Small intestine (tissue), 7 donors: ENCODE results near the gene ROR1. TPM values are rescaled to one million over a fixed set of nuclear protein-coding genes. Genes with fewer than 3 reads are reported as not detected.
A peak's percentile ranks its signal among the peaks of the same experiment; 100 is the strongest.
"Not testable (repeated sequence)": the region's sequence is repeated elsewhere in the genome, so short reads cannot be mapped to it uniquely, and the experiment has no call there.

Experiments
- DNase-seq, 2 donors: peaks; one replicate each; pipeline versions ENCODE4 v3.0.0 to v3.0.0-alpha.2; 2013
- FAIRE-seq: peaks from 2 replicates; lab custom pipeline; 2012; peaks lifted over from hg19 to GRCh38; lab: Jason Lieb, UNC
- H3K27ac ChIP-seq, 3 donors: one replicate each; pipeline ENCODE4 v1.5.1; 2013; ENCODE audit warnings: low read length in 2 of 3, mild to moderate bottlenecking in 2 of 3, control low read depth in 1 of 3, inconsistent platforms in 1 of 3, low read depth in 1 of 3, moderate library complexity in 1 of 3
- H3K27me3 ChIP-seq, 3 donors: one replicate each; pipeline ENCODE4 v1.6.1; 2013; ENCODE audit warnings: low read length in 3 of 3, inconsistent platforms in 1 of 3; ENCODE audit not compliant: control insufficient read depth in 3 of 3, insufficient read depth in 3 of 3
- H3K36me3 ChIP-seq, 3 donors: one replicate each; pipeline ENCODE4 v1.6.1; 2013; ENCODE audit warnings: low read length in 3 of 3, inconsistent platforms in 1 of 3, low read depth in 1 of 3, mild to moderate bottlenecking in 1 of 3, moderate library complexity in 1 of 3; ENCODE audit not compliant: control insufficient read depth in 3 of 3, insufficient read depth in 2 of 3
- H3K4me1 ChIP-seq, 3 donors: one replicate each; pipeline ENCODE4 v1.6.1; 2013; ENCODE audit warnings: low read length in 2 of 3, inconsistent platforms in 1 of 3, low read depth in 1 of 3, mild to moderate bottlenecking in 1 of 3, moderate library complexity in 1 of 3; ENCODE audit not compliant: control insufficient read depth in 3 of 3, insufficient read depth in 2 of 3
- H3K4me3 ChIP-seq, 3 donors: one replicate each; pipeline ENCODE4 v1.5.1; 2013; ENCODE audit warnings: low read length in 3 of 3, control low read depth in 1 of 3, inconsistent platforms in 1 of 3, low read depth in 1 of 3, mild to moderate bottlenecking in 1 of 3, moderate library complexity in 1 of 3
- H3K9me3 ChIP-seq, 2 donors: one replicate each; pipeline ENCODE4 v1.6.1; 2013; ENCODE audit warnings: low read depth in 1 of 2, low read length in 1 of 2; ENCODE audit not compliant: control insufficient read depth in 2 of 2, insufficient read depth in 1 of 2
- WGBS, 3 donors: extraction: QIAGEN DNeasy Blood & Tissue Kit; methylation state at CpG; one replicate each; pipeline ENCODE4 v1.1.7; 2013; 5-methylcytosine and 5-hydroxymethylcytosine counted together
- polyA plus RNA-seq, 4 donors: library from polyadenylated mRNA; stranded (reverse) in 3 of 4; unstranded in 1 of 4; fragments of 200-250 nt in 3 of 4; fragments of 120-200 nt in 1 of 4; gene quantifications; one replicate each; pipeline versions ENCODE4 v1.2.1 to v1.2.3, GENCODE V29; 2013
- donor health status: healthy with polysubstance abuse.
- donor health status: control.
- donor health status: control.
- donor health status: Bipolar disorder and iron deficiency.
- donor health status: healthy.

Gene ROR1
- polyA plus RNA-seq, 4 donors = 0.22 to 3.6 (median 3.2) TPM; not detected in 1

DNA sequence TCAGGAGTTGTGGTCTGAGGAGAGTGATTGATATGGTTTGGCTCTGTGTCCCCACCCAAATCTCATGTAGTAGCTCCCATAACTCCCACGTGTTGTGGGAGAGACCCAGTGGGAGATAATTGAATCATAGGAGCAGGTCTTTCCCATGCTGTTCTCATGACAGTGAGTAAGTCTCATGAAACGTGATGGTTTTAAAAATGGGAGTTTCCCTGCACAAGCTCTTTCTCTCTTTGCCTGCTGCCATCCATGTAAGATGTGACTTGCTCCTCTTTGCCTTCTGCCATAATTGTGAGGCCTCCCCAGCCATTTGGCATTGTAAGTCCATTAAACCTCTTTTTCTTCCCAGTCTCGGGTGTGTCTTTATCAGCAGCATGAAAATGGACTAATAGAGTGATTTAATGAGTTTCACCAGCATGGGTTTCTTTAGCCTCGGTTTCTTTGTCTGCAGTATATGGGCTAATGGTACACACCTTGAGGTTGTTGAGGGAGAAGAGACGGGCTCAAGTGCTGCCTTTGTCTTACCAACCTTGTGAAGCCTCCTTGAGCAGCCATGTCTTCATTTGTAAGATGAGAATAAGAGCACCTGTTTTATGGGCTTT lies 42.5 kb downstream of the ROR1 start:
- Histone ChIP-seq H3K27ac (peak overlapping the region in 1 of 3 donors; percentile 18), H3K9me3 (peaks cover 1 to 11% of the 10 kb centered on the region in 2 donors), H3K4me1 (peaks cover 0 to 14% (median 7%) of the 10 kb centered on the region in 3 donors)
- H3K27me3 ChIP-seq, DNase-seq, H3K4me3 ChIP-seq, H3K36me3 ChIP-seq, FAIRE-seq: not testable (repeated sequence)
- 77 to 81% (median 81%) methylated on average over 5 of the region's 5 CpGs for WGBS, 3 donors

DNA sequence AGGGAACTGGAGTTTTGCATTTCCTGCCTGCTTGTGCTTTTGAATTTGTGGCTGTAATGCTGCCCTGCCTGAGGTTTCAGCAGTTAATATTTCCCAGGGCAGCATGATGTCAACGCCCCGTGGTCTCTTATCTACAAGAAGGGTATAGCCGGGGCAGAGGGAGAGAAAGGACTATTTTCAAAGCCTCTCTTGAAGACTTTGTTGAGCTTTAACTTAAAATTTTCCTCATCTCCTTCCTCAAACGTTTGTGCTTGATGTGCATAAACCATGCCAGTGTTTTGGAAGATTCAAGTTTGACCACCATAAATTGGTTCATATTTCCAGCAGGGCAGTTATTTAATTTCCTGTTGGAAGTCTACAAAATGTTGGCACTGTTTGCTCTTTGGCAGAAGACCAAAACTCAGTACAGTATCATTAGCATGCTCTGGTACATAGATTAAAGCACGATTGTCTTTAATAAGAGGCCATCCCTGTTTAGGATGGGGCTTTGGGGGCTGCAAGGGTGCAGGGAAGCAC lies 43.4 kb downstream of the ROR1 start:
- Histone ChIP-seq H3K27ac (peak overlapping the region in 1 of 3 donors; percentile 18), H3K4me3 (no peak overlapping the region), H3K36me3 (no peaks in the 10 kb centered on the region), H3K9me3 (peaks cover 1 to 11% of the 10 kb centered on the region in 2 donors), H3K4me1 (peaks cover 0 to 14% (median 7%) of the 10 kb centered on the region in 3 donors), H3K27me3 (no peaks in the 10 kb centered on the region)
- 6 to 32% (median 13%) methylated on average over 5 of the region's 5 CpGs for WGBS, 3 donors
- FAIRE-seq (no peak), DNase-seq (peak; percentile 58 to 78)

GRCh38 chr1:63817700-63818099 lies 43.9 kb downstream of the ROR1 start:
- H3K27ac ChIP-seq = peak overlapping the region in 1 of 3 donors; percentile 2
- WGBS, 3 donors = 65 to 68% (median 66%) methylated on average over 6 of the region's 6 CpGs
- H3K27me3 ChIP-seq = no peaks in the 10 kb centered on the region
- H3K4me1 ChIP-seq = peaks cover 0 to 14% (median 7%) of the 10 kb centered on the region in 3 donors
- no peak for DNase-seq
- FAIRE-seq = no peak
- H3K36me3 ChIP-seq = no peaks in the 10 kb centered on the region
- H3K9me3 ChIP-seq = peaks cover 1 to 11% of the 10 kb centered on the region in 2 donors
- no peak overlapping the region for H3K4me3 ChIP-seq

DNA sequence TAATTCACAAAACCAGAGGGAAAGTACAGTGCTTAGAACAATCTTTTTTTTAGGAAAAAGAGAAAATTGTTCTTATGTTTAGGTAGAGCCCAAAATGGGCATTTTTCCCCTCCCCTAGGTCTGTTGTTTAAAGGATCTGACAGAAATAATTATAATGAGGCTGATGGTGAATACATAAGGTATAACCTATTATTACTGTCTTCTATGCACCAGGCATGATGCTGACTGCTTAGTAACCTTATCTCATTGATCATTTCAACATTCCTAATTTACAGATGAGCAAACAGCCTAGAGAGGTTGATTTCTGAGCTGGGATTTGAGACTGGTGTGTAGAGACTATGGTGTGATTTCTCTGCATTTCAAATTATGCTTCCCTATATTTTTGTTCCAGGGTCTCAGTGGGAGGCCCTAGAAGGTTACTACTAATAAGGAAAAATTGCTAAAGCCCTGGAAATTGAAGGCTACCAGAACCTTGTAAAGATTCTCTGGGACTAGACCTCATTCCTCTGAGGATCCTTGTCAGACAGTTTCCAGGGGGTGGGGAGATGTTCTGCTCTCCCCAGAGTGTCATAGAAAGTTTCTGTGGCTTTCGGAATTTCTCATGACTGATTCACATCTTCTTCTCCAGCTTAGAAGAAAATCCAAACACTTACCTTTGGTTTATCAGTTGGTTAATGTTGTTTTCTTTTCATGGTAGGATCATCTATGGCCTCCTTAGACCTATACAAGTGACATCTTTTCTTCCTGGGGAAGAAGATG lies 44.9 kb downstream of the ROR1 start:
- H3K27me3 ChIP-seq = no peaks in the 10 kb centered on the region
- H3K27ac ChIP-seq = no peak overlapping the region
- FAIRE-seq = no peak
- H3K36me3 ChIP-seq = no peaks in the 10 kb centered on the region
- DNase-seq = no peak
- 97 to 100% (median 98%) methylated on average over 1 of the region's 1 CpG for WGBS, 3 donors
- peaks cover 0 to 14% (median 7%) of the 10 kb centered on the region in 3 donors for H3K4me1 ChIP-seq
- H3K9me3 ChIP-seq = peaks cover 1 to 11% of the 10 kb centered on the region in 2 donors
- no peak overlapping the region for H3K4me3 ChIP-seq

DNA sequence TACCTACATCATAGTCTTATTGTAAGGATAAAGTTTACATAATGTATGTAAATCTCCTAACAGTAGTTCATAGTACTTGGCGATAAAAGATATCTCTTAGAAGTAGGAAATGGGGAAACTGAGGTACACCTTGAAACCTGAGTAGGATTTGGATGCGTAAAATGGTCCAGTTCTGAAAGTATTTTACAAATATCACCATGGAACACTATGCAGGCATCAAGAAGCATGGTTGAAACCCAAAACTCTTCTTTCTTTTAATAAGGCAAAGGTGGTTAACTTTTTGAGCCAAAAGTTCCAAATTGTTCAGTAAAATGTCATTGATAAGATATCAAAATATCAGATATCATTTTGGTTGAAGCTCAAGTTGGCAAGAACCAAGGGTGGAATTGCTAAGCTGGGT lies 46.0 kb downstream of the ROR1 start:
- H3K4me1 ChIP-seq = peaks cover 0 to 14% (median 7%) of the 10 kb centered on the region in 3 donors
- no peak for DNase-seq
- no peak for FAIRE-seq
- peaks cover 1 to 11% of the 10 kb centered on the region in 2 donors for H3K9me3 ChIP-seq
- H3K27ac ChIP-seq = no peak overlapping the region
- H3K4me3 ChIP-seq = no peak overlapping the region
- no peaks in the 10 kb centered on the region for H3K36me3 ChIP-seq
- 90 to 96% (median 92%) methylated on average over 2 of the region's 2 CpGs for WGBS, 3 donors
- no peaks in the 10 kb centered on the region for H3K27me3 ChIP-seq

DNA sequence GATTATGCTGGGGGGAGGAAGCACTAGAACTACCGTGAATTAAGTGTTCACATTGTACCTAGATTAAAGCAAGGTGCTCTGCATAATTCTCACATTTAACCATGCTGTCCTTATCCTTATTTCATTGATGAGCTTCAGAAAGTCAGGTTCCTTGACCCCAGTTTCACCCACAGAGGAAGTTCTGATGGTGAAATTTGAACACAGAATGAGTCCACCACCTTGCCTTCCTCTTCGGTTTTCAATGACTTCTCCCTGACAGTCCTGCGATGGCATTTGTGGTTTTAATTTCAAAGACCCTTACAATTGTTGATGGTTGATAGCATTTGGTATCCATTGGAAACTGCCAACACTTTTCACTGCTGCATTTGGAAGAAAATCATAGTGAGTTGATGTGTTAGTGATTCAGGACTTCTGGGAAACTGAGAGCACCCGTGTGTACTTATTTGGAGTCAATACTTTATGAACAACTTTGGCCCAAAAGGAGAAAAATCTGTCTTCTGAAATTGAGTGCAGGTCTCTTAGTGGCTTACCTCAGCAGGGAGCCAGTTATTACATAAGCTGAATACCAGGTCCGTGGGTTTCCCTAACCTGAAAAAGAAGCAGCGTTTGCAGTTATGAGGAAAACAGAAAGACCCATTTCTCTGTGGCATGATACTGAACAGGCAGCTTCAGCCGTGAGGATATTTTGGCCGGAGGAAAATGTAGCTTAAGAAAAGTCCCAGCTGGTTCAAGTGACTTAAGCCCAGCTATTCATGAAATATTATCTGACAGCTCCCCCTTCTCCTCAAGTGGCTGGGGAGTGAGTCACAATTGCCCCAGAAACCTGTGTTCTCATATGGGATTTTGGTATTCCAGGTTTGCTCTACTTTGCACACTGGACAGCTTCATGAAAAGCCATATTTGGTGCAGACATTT lies 47.5 kb downstream of the ROR1 start:
- no peaks in the 10 kb centered on the region for H3K36me3 ChIP-seq
- no peak for DNase-seq
- peaks cover 0 to 3% of the 10 kb centered on the region in 2 donors for H3K9me3 ChIP-seq
- FAIRE-seq = no peak
- WGBS, 3 donors = 68 to 87% (median 75%) methylated on average over 8 of the region's 8 CpGs
- no peak overlapping the region for H3K27ac ChIP-seq
- no peak overlapping the region for H3K4me3 ChIP-seq
- H3K27me3 ChIP-seq = no peaks in the 10 kb centered on the region
- peaks cover 0 to 14% (median 7%) of the 10 kb centered on the region in 3 donors for H3K4me1 ChIP-seq

- FAIRE-seq = no peak
- no peak for DNase-seq
- no peaks in the 10 kb centered on the region for H3K36me3 ChIP-seq
Measured at GRCh38 chr1:63822540-63822939, 48.7 kb downstream of the ROR1 start.

GRCh38 chr1:63824451-63824850 lies 50.6 kb downstream of the ROR1 start:
- H3K27me3 ChIP-seq = no peaks in the 10 kb centered on the region
- FAIRE-seq (no peak), DNase-seq (no peak)
- H3K4me1 ChIP-seq = peaks cover 0 to 2% (median 0%) of the 10 kb centered on the region in 3 donors
- H3K27ac ChIP-seq = no peak overlapping the region
- no peaks in the 10 kb centered on the region for H3K36me3 ChIP-seq
- 68 to 83% (median 73%) methylated on average over 1 of the region's 1 CpG for WGBS, 3 donors
- no peak overlapping the region for H3K4me3 ChIP-seq
- H3K9me3 ChIP-seq = no peaks in the 10 kb centered on the region

More at GRCh38 chr1:63822540-63822939, 48.7 kb downstream of the ROR1 start:
- Histone ChIP-seq H3K4me3 (no peak overlapping the region), H3K4me1 (peaks cover 0 to 5% (median 3%) of the 10 kb centered on the region in 3 donors), H3K9me3 (no peaks in the 10 kb centered on the region), H3K27ac (no peak overlapping the region), H3K27me3 (no peaks in the 10 kb centered on the region)
